ENCODE measurements around the gene SLC17A7. TPM values are rescaled to one million over a fixed set of nuclear protein-coding genes. Genes with fewer than 3 reads are reported as not detected.

SLC17A7 gene
- total and polyA plus RNA-seq, 9 of the 15 experiments (the other 6 are each of a cell fraction or from before 2014, with no cell fraction given), result 1.1 to 15.7 (median 2.4) TPM

DNA sequence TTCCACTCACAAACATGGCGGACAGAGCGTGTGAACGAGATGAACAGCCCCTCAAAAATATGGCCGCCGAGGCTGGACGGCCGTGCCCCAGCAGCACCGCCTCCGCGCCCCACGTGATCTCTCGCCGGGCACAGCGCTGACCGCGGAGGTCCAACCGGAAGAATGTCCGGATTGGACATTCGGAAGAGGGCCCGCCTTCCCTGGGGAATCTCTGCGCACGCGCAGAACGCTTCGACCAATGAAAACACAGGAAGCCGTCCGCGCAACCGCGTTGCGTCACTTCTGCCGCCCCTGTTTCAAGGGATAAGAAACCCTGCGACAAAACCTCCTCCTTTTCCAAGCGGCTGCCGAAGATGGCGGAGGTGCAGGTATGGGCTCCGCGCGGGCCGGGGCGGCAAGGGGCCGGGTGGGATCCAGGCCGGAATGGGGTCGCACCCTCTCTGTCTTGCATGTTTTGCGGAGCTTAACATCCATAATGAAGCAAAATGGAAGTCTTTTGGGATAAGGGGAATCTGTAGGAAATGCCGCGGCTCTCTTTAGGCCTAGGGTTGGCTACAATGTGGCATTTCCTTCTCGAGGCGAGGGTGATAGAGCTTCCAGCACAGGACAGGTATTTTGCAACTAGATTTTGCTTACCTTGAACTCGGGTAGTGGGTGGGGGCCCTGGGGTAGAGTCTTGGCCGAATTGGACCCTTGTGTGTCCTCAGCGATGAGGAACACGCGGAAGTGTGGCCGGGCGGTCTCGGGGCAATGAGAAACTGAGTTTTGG, 46.1 kb upstream of the SLC17A7 start, which contains the start of gene RPL13A (continued):
- TF ChIP-seq NR2C1 (IDR thresholded peaks at IDR 0.05), result peak; percentile 84
- TF ChIP-seq NR2C1 (tag; IDR thresholded peaks at IDR 0.05), result no peak
- no peak for TF ChIP-seq KAT8 (IDR thresholded peaks at IDR 0.05; ENCODE audit: low read depth)
- peak; percentile 91 for TF ChIP-seq MBD2 (IDR thresholded peaks at IDR 0.05; ENCODE audit: borderline replicate concordance, low read depth)
- TF ChIP-seq MAFF (IDR thresholded peaks at IDR 0.05; ENCODE audit: low read length), result no peak
- no peak for TF ChIP-seq KHSRP (IDR thresholded peaks at IDR 0.05)
- TF ChIP-seq, protein P1, sequence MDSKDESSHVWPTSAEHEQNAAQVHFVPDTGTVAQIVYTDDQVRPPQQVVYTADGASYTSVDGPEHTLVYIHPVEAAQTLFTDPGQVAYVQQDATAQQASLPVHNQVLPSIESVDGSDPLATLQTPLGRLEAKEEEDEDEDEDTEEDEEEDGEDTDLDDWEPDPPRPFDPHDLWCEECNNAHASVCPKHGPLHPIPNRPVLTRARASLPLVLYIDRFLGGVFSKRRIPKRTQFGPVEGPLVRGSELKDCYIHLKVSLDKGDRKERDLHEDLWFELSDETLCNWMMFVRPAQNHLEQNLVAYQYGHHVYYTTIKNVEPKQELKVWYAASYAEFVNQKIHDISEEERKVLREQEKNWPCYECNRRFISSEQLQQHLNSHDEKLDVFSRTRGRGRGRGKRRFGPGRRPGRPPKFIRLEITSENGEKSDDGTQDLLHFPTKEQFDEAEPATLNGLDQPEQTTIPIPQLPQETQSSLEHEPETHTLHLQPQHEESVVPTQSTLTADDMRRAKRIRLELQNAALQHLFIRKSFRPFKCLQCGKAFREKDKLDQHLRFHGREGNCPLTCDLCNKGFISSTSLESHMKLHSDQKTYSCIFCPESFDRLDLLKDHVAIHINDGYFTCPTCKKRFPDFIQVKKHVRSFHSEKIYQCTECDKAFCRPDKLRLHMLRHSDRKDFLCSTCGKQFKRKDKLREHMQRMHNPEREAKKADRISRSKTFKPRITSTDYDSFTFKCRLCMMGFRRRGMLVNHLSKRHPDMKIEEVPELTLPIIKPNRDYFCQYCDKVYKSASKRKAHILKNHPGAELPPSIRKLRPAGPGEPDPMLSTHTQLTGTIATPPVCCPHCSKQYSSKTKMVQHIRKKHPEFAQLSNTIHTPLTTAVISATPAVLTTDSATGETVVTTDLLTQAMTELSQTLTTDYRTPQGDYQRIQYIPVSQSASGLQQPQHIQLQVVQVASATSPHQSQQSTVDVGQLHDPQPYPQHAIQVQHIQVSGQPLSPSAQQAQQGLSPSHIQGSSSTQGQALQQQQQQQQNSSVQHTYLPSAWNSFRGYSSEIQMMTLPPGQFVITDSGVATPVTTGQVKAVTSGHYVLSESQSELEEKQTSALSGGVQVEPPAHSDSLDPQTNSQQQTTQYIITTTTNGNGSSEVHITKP (IDR thresholded peaks at IDR 0.05; ENCODE audit: partially characterized antibody), result no peak
- TF ChIP-seq, protein P2, sequence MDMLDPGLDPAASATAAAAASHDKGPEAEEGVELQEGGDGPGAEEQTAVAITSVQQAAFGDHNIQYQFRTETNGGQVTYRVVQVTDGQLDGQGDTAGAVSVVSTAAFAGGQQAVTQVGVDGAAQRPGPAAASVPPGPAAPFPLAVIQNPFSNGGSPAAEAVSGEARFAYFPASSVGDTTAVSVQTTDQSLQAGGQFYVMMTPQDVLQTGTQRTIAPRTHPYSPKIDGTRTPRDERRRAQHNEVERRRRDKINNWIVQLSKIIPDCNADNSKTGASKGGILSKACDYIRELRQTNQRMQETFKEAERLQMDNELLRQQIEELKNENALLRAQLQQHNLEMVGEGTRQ (CRISPR knock-in tag; IDR thresholded peaks at IDR 0.05), result peak; percentile 99
- peak; percentile 82 for TF ChIP-seq CCNT2 (IDR thresholded peaks at IDR 0.05; ENCODE audit: borderline replicate concordance, extremely low read depth, insufficient read length, low read depth, low read length)
- peak; percentile 91 for TF ChIP-seq GABPB1 (CRISPR knock-in tag; IDR thresholded peaks at IDR 0.05)
- no peak for TF ChIP-seq ZNF79 (CRISPR knock-in tag; IDR thresholded peaks at IDR 0.05; ENCODE audit: low read depth)
- peak; percentile 34 for TF ChIP-seq NFYB (IDR thresholded peaks at IDR 0.05; ENCODE audit: extremely low read depth, insufficient read length)
- TF ChIP-seq KDM4B (IDR thresholded peaks at IDR 0.05; ENCODE audit: borderline replicate concordance in 2 of 2, low read depth in 1 of 2), result no peak
- TF ChIP-seq, protein P3, sequence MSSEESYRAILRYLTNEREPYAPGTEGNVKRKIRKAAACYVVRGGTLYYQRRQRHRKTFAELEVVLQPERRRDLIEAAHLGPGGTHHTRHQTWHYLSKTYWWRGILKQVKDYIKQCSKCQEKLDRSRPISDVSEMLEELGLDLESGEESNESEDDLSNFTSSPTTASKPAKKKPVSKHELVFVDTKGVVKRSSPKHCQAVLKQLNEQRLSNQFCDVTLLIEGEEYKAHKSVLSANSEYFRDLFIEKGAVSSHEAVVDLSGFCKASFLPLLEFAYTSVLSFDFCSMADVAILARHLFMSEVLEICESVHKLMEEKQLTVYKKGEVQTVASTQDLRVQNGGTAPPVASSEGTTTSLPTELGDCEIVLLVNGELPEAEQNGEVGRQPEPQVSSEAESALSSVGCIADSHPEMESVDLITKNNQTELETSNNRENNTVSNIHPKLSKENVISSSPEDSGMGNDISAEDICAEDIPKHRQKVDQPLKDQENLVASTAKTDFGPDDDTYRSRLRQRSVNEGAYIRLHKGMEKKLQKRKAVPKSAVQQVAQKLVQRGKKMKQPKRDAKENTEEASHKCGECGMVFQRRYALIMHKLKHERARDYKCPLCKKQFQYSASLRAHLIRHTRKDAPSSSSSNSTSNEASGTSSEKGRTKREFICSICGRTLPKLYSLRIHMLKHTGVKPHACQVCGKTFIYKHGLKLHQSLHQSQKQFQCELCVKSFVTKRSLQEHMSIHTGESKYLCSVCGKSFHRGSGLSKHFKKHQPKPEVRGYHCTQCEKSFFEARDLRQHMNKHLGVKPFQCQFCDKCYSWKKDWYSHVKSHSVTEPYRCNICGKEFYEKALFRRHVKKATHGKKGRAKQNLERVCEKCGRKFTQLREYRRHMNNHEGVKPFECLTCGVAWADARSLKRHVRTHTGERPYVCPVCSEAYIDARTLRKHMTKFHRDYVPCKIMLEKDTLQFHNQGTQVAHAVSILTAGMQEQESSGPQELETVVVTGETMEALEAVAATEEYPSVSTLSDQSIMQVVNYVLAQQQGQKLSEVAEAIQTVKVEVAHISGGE (CRISPR knock-in tag; IDR thresholded peaks at IDR 0.05), result peak in 1 of 3 experiments; percentile 39; a peak in 1 of 6 replicates
- peak; percentile 98 for TF ChIP-seq PHF8 (IDR thresholded peaks at IDR 0.05; ENCODE audit: borderline replicate concordance, low read length)
- TF ChIP-seq ZNF174 (CRISPR knock-in tag; IDR thresholded peaks at IDR 0.05), result no peak
- no peak for TF ChIP-seq RFX7 (CRISPR knock-in tag; IDR thresholded peaks at IDR 0.05)
- 0 out of 2 replicates have a peak, but pooled peaks have one; percentile 13 for TF ChIP-seq CBFB (CRISPR knock-in tag; IDR thresholded peaks at IDR 0.05)
- TF ChIP-seq PRPF4 (IDR thresholded peaks at IDR 0.05; ENCODE audit: insufficient read depth, low read depth, low read length, poor library complexity, severe bottlenecking), result peak; percentile 85
